H9 (cell line): ENCODE measurements around the gene MEGF8. TPM values are rescaled to one million over a fixed set of nuclear protein-coding genes. Genes with fewer than 3 reads are reported as not detected.

Experiments
- DNase-seq: peaks from one replicate; pipeline ENCODE4 v3.0.0-alpha.2; 2017
- H2AFZ ChIP-seq: one replicate; pipeline ENCODE4 v1.6.1; 2013; ENCODE audit warnings: mild to moderate bottlenecking, low read length, control low read depth, moderate library complexity
- H2AK5ac ChIP-seq: 2 replicates; pipeline ENCODE4 v1.6.1; 2013; ENCODE audit warnings: low read length, control low read depth, mixed read lengths; ENCODE audit not compliant: insufficient read length
- H2BK120ac ChIP-seq: one replicate; pipeline ENCODE4 v1.6.1; 2013; ENCODE audit warnings: low read depth, mild to moderate bottlenecking, low read length, control low read depth, inconsistent platforms; ENCODE audit not compliant: poor library complexity, severe bottlenecking
- H2BK12ac ChIP-seq: 2 replicates; pipeline ENCODE4 v1.6.1; 2013; ENCODE audit warnings: low read length, control low read depth, mixed read lengths, low read depth; ENCODE audit not compliant: insufficient read length
- H2BK15ac ChIP-seq: 2 replicates; pipeline ENCODE4 v1.6.1; 2013; ENCODE audit warnings: low read depth, low read length, control low read depth
- H2BK20ac ChIP-seq: one replicate; pipeline ENCODE4 v1.6.1; 2013; ENCODE audit warnings: low read depth, mild to moderate bottlenecking, low read length, control low read depth, inconsistent platforms; ENCODE audit not compliant: poor library complexity, severe bottlenecking
- H2BK5ac ChIP-seq: 2 replicates; pipeline ENCODE4 v1.6.1; 2013; ENCODE audit warnings: low read length, control low read depth, mixed read lengths; ENCODE audit not compliant: insufficient read length
- H3K14ac ChIP-seq: 2 replicates; pipeline ENCODE4 v1.6.1; 2013; ENCODE audit warnings: low read length, control low read depth; ENCODE audit not compliant: insufficient read depth
- H3K18ac ChIP-seq: 2 replicates; pipeline ENCODE4 v1.6.1; 2013; ENCODE audit warnings: low read depth, mild to moderate bottlenecking, mixed read lengths, low read length, control low read depth; ENCODE audit not compliant: insufficient read length
- H3K23ac ChIP-seq: 2 replicates; pipeline ENCODE4 v1.6.1; 2013; ENCODE audit warnings: low read length, control low read depth, mixed read lengths, low read depth; ENCODE audit not compliant: insufficient read length
- H3K23me2 ChIP-seq: 2 replicates; pipeline ENCODE4 v1.6.1; 2013; ENCODE audit warnings: low read depth, mild to moderate bottlenecking, mixed read lengths, low read length, control low read depth; ENCODE audit not compliant: insufficient read length, poor library complexity, severe bottlenecking
- H3K27ac ChIP-seq: 2 replicates; pipeline ENCODE4 v1.5.1; 2013; ENCODE audit warnings: low read length, control low read depth, mixed read lengths, low read depth; ENCODE audit not compliant: insufficient read length
- H3K27me3 ChIP-seq: 2 replicates; pipeline ENCODE4 v1.6.1; 2013; ENCODE audit warnings: low read length, control low read depth, inconsistent platforms; ENCODE audit not compliant: insufficient read depth
- H3K4ac ChIP-seq: 2 replicates; pipeline ENCODE4 v1.6.1; 2013; ENCODE audit warnings: low read depth, mild to moderate bottlenecking, control low read depth, inconsistent platforms, low read length, moderate library complexity
- H3K4me1 ChIP-seq: 2 replicates; pipeline ENCODE4 v1.6.1; 2013; ENCODE audit warnings: low read length, control low read depth, inconsistent platforms; ENCODE audit not compliant: insufficient read depth
- H3K4me2 ChIP-seq: 2 replicates; pipeline ENCODE4 v1.6.1; 2013; ENCODE audit warnings: low read length, control low read depth, mixed read lengths; ENCODE audit not compliant: insufficient read length, insufficient read depth
- H3K56ac ChIP-seq: 2 replicates; pipeline ENCODE4 v1.6.1; 2013; ENCODE audit warnings: low read depth, mild to moderate bottlenecking, mixed read lengths, low read length, control low read depth; ENCODE audit not compliant: insufficient read length
- H3K79me1 ChIP-seq: 2 replicates; pipeline ENCODE4 v1.6.1; 2013; ENCODE audit warnings: low read depth, mild to moderate bottlenecking, moderate library complexity, low read length, control low read depth, inconsistent platforms; ENCODE audit not compliant: insufficient read depth, poor library complexity, severe bottlenecking
- H3K79me2 ChIP-seq: 2 replicates; pipeline ENCODE4 v1.6.1; 2013; ENCODE audit warnings: low read length, control low read depth, inconsistent platforms; ENCODE audit not compliant: insufficient read depth
- H3K9ac ChIP-seq: 2 replicates; pipeline ENCODE4 v1.6.1; 2013; ENCODE audit warnings: low read length, control low read depth, mixed read lengths; ENCODE audit not compliant: insufficient read length; ENCODE audit errors: extremely low read depth
- H3K9me3 ChIP-seq: one replicate; pipeline ENCODE4 v1.6.1; 2013; ENCODE audit warnings: low read depth, low read length, inconsistent platforms; ENCODE audit not compliant: control insufficient read depth
- H3T11ph ChIP-seq: one replicate; pipeline ENCODE4 v1.6.1; 2013; ENCODE audit warnings: mild to moderate bottlenecking, low read length, control low read depth, inconsistent platforms
- H4K20me1 ChIP-seq: one replicate; pipeline ENCODE4 v1.6.1; 2013; ENCODE audit not compliant: control insufficient read depth, insufficient read length, insufficient read depth
- H4K5ac ChIP-seq: 2 replicates; pipeline ENCODE4 v1.6.1; 2013; ENCODE audit warnings: low read depth, mild to moderate bottlenecking, mixed read lengths, low read length, control low read depth; ENCODE audit not compliant: insufficient read length
- H4K8ac ChIP-seq: replicated peaks from 2 replicates; pipeline ENCODE4 v1.6.1; 2013; ENCODE audit warnings: low read length, control low read depth, mixed read lengths, low read depth; ENCODE audit not compliant: insufficient read length
- H4K91ac ChIP-seq: 2 replicates; pipeline ENCODE4 v1.6.1; 2013; ENCODE audit warnings: low read depth, mild to moderate bottlenecking, moderate library complexity, mixed read lengths, low read length, control low read depth; ENCODE audit not compliant: insufficient read length
- H3K27ac Mint-ChIP-seq, 3 experiments: 2 replicates in 2 of 3; 3 replicates in 1 of 3; pipeline ENCODE4 v1.8.0; 2020 to 2021; ENCODE audit warnings: mixed read lengths in 3 of 3, mild to moderate bottlenecking in 1 of 3, moderate library complexity in 1 of 3
- H3K27me3 Mint-ChIP-seq: 2 replicates; pipeline ENCODE4 v1.8.0; 2021; ENCODE audit warnings: low read depth, mild to moderate bottlenecking, moderate library complexity, mixed read lengths
- H3K36me3 Mint-ChIP-seq, 3 experiments: 2 replicates in 2 of 3; 3 replicates in 1 of 3; pipeline ENCODE4 v1.8.0; 2020 to 2021; ENCODE audit warnings: low read depth in 3 of 3, mixed read lengths in 3 of 3; ENCODE audit not compliant: insufficient read depth in 1 of 3
- H3K4me1 Mint-ChIP-seq, 2 experiments: 2 replicates each; pipeline ENCODE4 v1.8.0; 2020; ENCODE audit warnings: mixed read lengths in 2 of 2
- H3K4me3 Mint-ChIP-seq, 2 experiments: 2 replicates in 1 of 2; 3 replicates in 1 of 2; pipeline ENCODE4 v1.8.0; 2020 to 2021; ENCODE audit warnings: mild to moderate bottlenecking in 2 of 2, mixed read lengths in 2 of 2, moderate library complexity in 1 of 2
- H3K9me3 Mint-ChIP-seq, 2 experiments: 2 replicates in 1 of 2; 3 replicates in 1 of 2; pipeline ENCODE4 v1.8.0; 2020; ENCODE audit warnings: mild to moderate bottlenecking in 2 of 2, mixed read lengths in 2 of 2, moderate library complexity in 1 of 2
- WGBS: extraction: QIAGEN DNeasy Blood & Tissue Kit; methylation state at CpG from one replicate; pipeline ENCODE4 v1.1.7; 2013; ENCODE audit warnings: missing lambda C conversion rate, low lambda C conversion rate, mixed read lengths; ENCODE audit not compliant: insufficient read length; ENCODE audit errors: extremely low coverage; 5-methylcytosine and 5-hydroxymethylcytosine counted together
- total RNA-seq: library from RNA; stranded (reverse); gene quantifications from 2 replicates; pipeline ENCODE4 v1.2.1, GENCODE V29; 2021
- TF ChIP-seq, protein P1 (sequence below): fragments of 200-600 bp; sonication (generic); conservative IDR thresholded peaks from 3 replicates; pipeline ENCODE4 v1.8.0; 2021; ENCODE audit warnings: antibody characterized with exemption, mild to moderate bottlenecking

Gene MEGF8
- total RNA-seq, 1 experiment from 2014 or later = 28.4 TPM

DNA sequence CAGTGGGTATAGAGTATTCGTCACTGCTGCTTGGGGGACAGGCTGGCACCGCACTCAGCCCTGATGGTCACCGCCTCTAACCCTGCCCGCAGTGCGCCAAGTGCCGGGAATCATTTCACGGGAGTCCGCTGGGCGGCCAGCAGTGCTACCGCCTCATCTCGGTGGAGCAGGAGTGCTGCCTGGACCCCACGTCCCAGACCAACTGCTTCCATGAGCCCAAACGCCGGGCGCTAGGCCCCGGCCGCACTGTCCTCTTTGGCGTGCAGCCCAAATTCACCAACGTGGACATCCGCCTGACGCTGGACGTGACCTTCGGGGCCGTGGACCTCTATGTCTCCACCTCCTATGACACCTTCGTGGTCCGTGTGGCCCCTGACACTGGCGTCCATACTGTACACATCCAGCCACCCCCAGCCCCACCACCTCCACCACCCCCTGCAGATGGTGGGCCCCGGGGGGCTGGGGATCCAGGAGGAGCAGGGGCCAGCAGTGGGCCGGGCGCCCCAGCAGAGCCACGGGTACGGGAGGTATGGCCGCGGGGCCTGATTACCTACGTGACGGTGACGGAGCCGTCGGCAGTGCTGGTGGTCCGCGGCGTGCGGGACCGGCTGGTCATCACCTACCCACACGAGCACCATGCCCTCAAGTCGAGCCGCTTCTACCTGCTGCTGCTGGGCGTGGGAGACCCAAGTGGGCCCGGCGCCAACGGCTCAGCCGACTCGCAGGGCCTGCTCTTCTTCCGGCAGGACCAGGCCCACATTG lies 50.2 kb downstream of the MEGF8 start:
- H3K9ac ChIP-seq = no peak overlapping the region
- peaks cover 10 to 20% of the 10 kb centered on the region in 2 experiments for H3K4me1 Mint-ChIP-seq
- H3K79me1 ChIP-seq = no peaks in the 10 kb centered on the region
- no peaks in the 10 kb centered on the region for H3K9me3 ChIP-seq
- peaks cover 9 to 38% (median 32%) of the 10 kb centered on the region in 3 experiments; a peak in 6 of 7 replicates for H3K36me3 Mint-ChIP-seq
- no peak overlapping the region for H4K91ac ChIP-seq
- no peak overlapping the region for H3K27ac ChIP-seq
- H3K4me2 ChIP-seq = no peak overlapping the region
- H3K23me2 ChIP-seq = no peaks in the 10 kb centered on the region
- no peak overlapping the region for H3K4me3 Mint-ChIP-seq
- no peak overlapping the region for H2BK12ac ChIP-seq
- no peak overlapping the region for H2BK5ac ChIP-seq
- H2AFZ ChIP-seq = no peak overlapping the region
- no peaks in the 10 kb centered on the region for H3K79me2 ChIP-seq
- no peak overlapping the region; a peak in 1 of 7 replicates for H3K27ac Mint-ChIP-seq
- no peak overlapping the region for H3K18ac ChIP-seq
- peaks cover 9% of the 10 kb centered on the region for H3K27me3 Mint-ChIP-seq
- H4K8ac ChIP-seq = no peak overlapping the region
- no peaks in the 10 kb centered on the region for H3K9me3 Mint-ChIP-seq
- no peak overlapping the region for H3K56ac ChIP-seq
- no peak for DNase-seq
- no peak overlapping the region for H2BK120ac ChIP-seq
- no peaks in the 10 kb centered on the region for H4K20me1 ChIP-seq
- H2AK5ac ChIP-seq = no peak overlapping the region
- H3T11ph ChIP-seq = no peak overlapping the region
- H3K23ac ChIP-seq = no peak overlapping the region
- no peaks in the 10 kb centered on the region for H3K27me3 ChIP-seq
- H2BK20ac ChIP-seq = no peak overlapping the region
- no peak overlapping the region for H3K14ac ChIP-seq
- no peak overlapping the region for H4K5ac ChIP-seq
- no peak overlapping the region for H2BK15ac ChIP-seq
- no CpG with 5 or more reads among the region's 54 CpGs for WGBS
- peaks cover 5% of the 10 kb centered on the region; the same call in 1 of the 2 replicates for H3K4me1 ChIP-seq
- TF ChIP-seq, protein P1, sequence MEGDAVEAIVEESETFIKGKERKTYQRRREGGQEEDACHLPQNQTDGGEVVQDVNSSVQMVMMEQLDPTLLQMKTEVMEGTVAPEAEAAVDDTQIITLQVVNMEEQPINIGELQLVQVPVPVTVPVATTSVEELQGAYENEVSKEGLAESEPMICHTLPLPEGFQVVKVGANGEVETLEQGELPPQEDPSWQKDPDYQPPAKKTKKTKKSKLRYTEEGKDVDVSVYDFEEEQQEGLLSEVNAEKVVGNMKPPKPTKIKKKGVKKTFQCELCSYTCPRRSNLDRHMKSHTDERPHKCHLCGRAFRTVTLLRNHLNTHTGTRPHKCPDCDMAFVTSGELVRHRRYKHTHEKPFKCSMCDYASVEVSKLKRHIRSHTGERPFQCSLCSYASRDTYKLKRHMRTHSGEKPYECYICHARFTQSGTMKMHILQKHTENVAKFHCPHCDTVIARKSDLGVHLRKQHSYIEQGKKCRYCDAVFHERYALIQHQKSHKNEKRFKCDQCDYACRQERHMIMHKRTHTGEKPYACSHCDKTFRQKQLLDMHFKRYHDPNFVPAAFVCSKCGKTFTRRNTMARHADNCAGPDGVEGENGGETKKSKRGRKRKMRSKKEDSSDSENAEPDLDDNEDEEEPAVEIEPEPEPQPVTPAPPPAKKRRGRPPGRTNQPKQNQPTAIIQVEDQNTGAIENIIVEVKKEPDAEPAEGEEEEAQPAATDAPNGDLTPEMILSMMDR = no peak
- H3K4ac ChIP-seq = no peak overlapping the region
